ENCODE data around the gene OVOL2.

- TF ChIP-seq TAF1 (conservative IDR thresholded peaks at IDR 0.05) (no peak), CTCF (IDR thresholded peaks at IDR 0.05; ENCODE audit: low read depth, low read length, missing input control) (no peak), SP1 (IDR thresholded peaks at IDR 0.05) (no peak), RAD21 (IDR thresholded peaks at IDR 0.05) (no peak), MAX (IDR thresholded peaks at IDR 0.05) (no peak), ATF3 (IDR thresholded peaks at IDR 0.05) (no peak), JUND (IDR thresholded peaks at IDR 0.05) (no peak), GABPA (IDR thresholded peaks at IDR 0.05 in 1 of 2, conservative IDR thresholded peaks at IDR 0.05 in 1 of 2) (no peak)
Observed at GRCh38 chr20:18072532-18072931, 14.8 kb upstream of the OVOL2 start.
